B cell (primary cell): ENCODE data around the gene FOXA3. TPM values are rescaled to one million over a fixed set of nuclear protein-coding genes. Genes with fewer than 3 reads are reported as not detected.

Experiments
- ATAC-seq: fragments of 200-7000 bp; cut with Tn5 transposase; one replicate; pipeline ENCODE4 v1.10.0; 2021; ENCODE audit warnings: low read depth, mild to moderate bottlenecking, moderate number of reproducible peaks, moderate library complexity
- CTCF ChIA-PET: fragments of 350-600 bp; sonication (Branson Sonifier 250); formaldehyde crosslinking; loops from one replicate; lab custom pipeline; 2021; ENCODE audit warnings: antibody characterized with exemption, inconsistent platforms; lab: Charles Lee
- POLR2A ChIA-PET: fragments of 350-600 bp; sonication (Branson Sonifier 250); formaldehyde crosslinking; loops from one replicate; lab custom pipeline; 2021; ENCODE audit warnings: antibody characterized with exemption; lab: Charles Lee
- DNase-seq: peaks from one replicate; pipeline ENCODE4 v3.0.0; 2013
- H2AFZ ChIP-seq: 2 replicates; pipeline ENCODE4 v1.6.1; 2012; ENCODE audit warnings: mild to moderate bottlenecking, low read depth, low read length; ENCODE audit not compliant: insufficient read depth, poor library complexity, severe bottlenecking
- H3K27ac ChIP-seq, 2 donors: 1 replicate in 1 of 2; 2 replicates in 1 of 2; pipeline ENCODE4 v1.5.1; 2012 to 2013; ENCODE audit warnings: low read length in 2 of 2, mild to moderate bottlenecking in 2 of 2, moderate library complexity in 1 of 2
- H3K27me3 ChIP-seq, 4 experiments: fragments of 200-600 bp in 1 of 4; sonication (generic) in 1 of 4; replicated peaks in 1 of 4; 1 replicate in 2 of 4; 2 replicates in 2 of 4; pipeline versions ENCODE4 v1.6.1 to v1.7.0; 2013 to 2016; ENCODE audit warnings: low read length in 3 of 4, mild to moderate bottlenecking in 2 of 4, mixed read lengths in 1 of 4, moderate library complexity in 1 of 4; ENCODE audit not compliant: insufficient read depth in 4 of 4, control insufficient read depth in 3 of 4; ENCODE audit errors: control extremely low read depth in 1 of 4
- H3K36me3 ChIP-seq, 2 experiments: replicated peaks in 1 of 2; 1 replicate in 1 of 2; 2 replicates in 1 of 2; pipeline versions ENCODE4 v1.6.1 to v1.7.1; 2013; ENCODE audit warnings: low read length in 1 of 2; ENCODE audit not compliant: insufficient read depth in 2 of 2, control insufficient read depth in 1 of 2; ENCODE audit errors: control extremely low read depth in 1 of 2, extremely low read depth in 1 of 2
- H3K4me1 ChIP-seq, 2 donors: fragments of 200-600 bp in 1 of 2; sonication (generic) in 1 of 2; 1 replicate in 1 of 2; 2 replicates in 1 of 2; pipeline versions ENCODE4 v1.5.1 to v1.6.1; 2013 to 2017; ENCODE audit warnings: low read length in 2 of 2; ENCODE audit not compliant: control insufficient read depth in 2 of 2, insufficient read depth in 2 of 2
- H3K4me2 ChIP-seq: replicated peaks from 2 replicates; pipeline ENCODE3; 2012; ENCODE audit warnings: mild to moderate bottlenecking, low read depth, low read length; ENCODE audit not compliant: poor library complexity, severe bottlenecking
- H3K4me3 ChIP-seq, 5 experiments: fragments of 200-600 bp in 1 of 5; sonication (generic) in 1 of 5; 1 replicate in 3 of 5; 2 replicates in 2 of 5; pipeline versions ENCODE4 v1.5.1 to v1.7.0; 2011 to 2016; ENCODE audit warnings: low read length in 4 of 5, mild to moderate bottlenecking in 4 of 5, low read depth in 2 of 5, control low read depth in 1 of 5, moderate library complexity in 1 of 5; ENCODE audit not compliant: insufficient read depth in 1 of 5; ENCODE audit errors: control extremely low read depth in 1 of 5, extremely low read depth in 1 of 5
- H3K79me2 ChIP-seq: fragments of 200-600 bp; sonication (generic); one replicate; pipeline ENCODE4 v1.6.0; 2016; ENCODE audit warnings: low read length; ENCODE audit not compliant: control insufficient read depth, insufficient read depth
- H3K9ac ChIP-seq: fragments of 200-600 bp; sonication (generic); 2 replicates; pipeline ENCODE4 v1.6.1; 2017; ENCODE audit warnings: mild to moderate bottlenecking, low read length, moderate library complexity
- H3K9me3 ChIP-seq, 3 donors: one replicate each; pipeline versions ENCODE4 v1.6.1 to v1.7.1; 2013; ENCODE audit warnings: low read length in 2 of 3; ENCODE audit not compliant: control insufficient read depth in 2 of 3, insufficient read depth in 1 of 3; ENCODE audit errors: control extremely low read depth in 1 of 3
- H4K20me1 ChIP-seq: 2 replicates; pipeline ENCODE4 v1.6.0; 2012; ENCODE audit warnings: mild to moderate bottlenecking, low read length; ENCODE audit not compliant: insufficient read depth, control insufficient read depth, poor library complexity, severe bottlenecking
- H3K27ac Mint-ChIP-seq: one replicate; pipeline ENCODE4 v1.8.0; 2021; ENCODE audit warnings: mixed read lengths
- H3K27me3 Mint-ChIP-seq: one replicate; pipeline ENCODE4 v1.8.0; 2021; ENCODE audit warnings: mixed read lengths
- H3K4me1 Mint-ChIP-seq: one replicate; pipeline ENCODE4 v1.8.0; 2021; ENCODE audit warnings: mixed read lengths
- H3K4me3 Mint-ChIP-seq: one replicate; pipeline ENCODE4 v1.8.0; 2021; ENCODE audit warnings: mixed read lengths
- H3K9me3 Mint-ChIP-seq: one replicate; pipeline ENCODE4 v1.8.0; 2022; ENCODE audit warnings: mixed read lengths; ENCODE audit not compliant: insufficient read depth
- CTCF ChIP-seq: fragments of 200-600 bp; IDR thresholded peaks from one replicate; pipeline ENCODE4 v1.8.0; 2022; ENCODE audit warnings: antibody characterized with exemption, mild to moderate bottlenecking
- EZH2 ChIP-seq: IDR thresholded peaks from 2 replicates; pipeline ENCODE4 v1.6.1; 2012; ENCODE audit warnings: borderline replicate concordance, low read depth, mild to moderate bottlenecking, moderate library complexity, low read length; ENCODE audit not compliant: insufficient read depth, poor library complexity, severe bottlenecking
- WGBS: methylation state at CpG from one replicate; pipeline ENCODE4 v1.1.5; 2013; ENCODE audit warnings: missing lambda C conversion rate; ENCODE audit not compliant: insufficient coverage; 5-methylcytosine and 5-hydroxymethylcytosine counted together
- intact Hi-C: fragments of 100-400 bp; cut with micrococcal nuclease; formaldehyde crosslinking; loops from one replicate; pipeline ENCODE4 v1.10.0; 2022
- polyA plus RNA-seq: library from polyadenylated mRNA; depleted of rRNA; stranded (reverse); fragments of >200 nt; gene quantifications from 2 replicates; pipeline ENCODE4 v1.2.3, GENCODE V29; 2012
- total RNA-seq, 2 donors: library from RNA; stranded (reverse); fragments of 120-200 nt in 1 of 2; gene quantifications; 1 replicate in 1 of 2; 2 replicates in 1 of 2; pipeline versions ENCODE4 v1.2.3 to v1.2.4, GENCODE V29; 2013 to 2022

The FOXA3 gene
- total and polyA plus RNA-seq, 2 donors (not counting 1 experiment from before 2014, with no cell fraction given) = not detected

DNA sequence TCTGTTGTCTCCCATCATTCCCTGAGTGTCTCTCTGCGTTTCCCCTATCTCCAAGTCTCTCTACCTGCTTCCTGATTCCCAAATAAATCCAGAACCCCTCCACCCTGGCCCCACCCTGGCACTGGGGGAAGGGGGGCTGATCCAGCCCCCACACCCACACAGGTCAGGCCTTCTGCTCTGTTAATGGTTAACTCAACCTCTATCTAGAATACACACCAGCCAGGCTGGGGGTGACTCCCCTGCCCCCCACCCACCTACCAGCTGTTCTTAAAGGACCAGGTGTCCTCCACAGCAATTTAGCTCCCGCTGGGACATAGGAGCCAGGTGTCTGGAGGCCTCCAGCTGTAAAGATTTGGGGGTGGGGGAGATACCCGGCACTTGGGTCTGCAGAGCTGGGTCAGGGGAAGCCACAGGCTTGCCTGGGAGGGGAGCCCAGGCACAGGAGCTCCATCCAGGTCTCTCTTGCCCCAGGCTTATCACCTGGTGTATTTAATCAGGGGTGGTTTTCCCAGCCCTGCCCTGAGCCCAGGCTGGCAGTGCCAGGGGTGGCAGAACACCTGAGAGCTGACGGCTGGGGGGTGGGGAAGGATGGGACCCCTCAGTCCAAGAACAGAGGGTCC lies 17.9 kb downstream of the FOXA3 start:
- Mint-ChIP-seq H3K9me3 (no peaks in the 10 kb centered on the region), H3K4me3 (no peak overlapping the region), H3K27me3 (peaks cover 23% of the 10 kb centered on the region), H3K27ac (no peak overlapping the region), H3K4me1 (peaks cover 35% of the 10 kb centered on the region)
- Histone ChIP-seq H3K4me3 (no peak overlapping the region), H3K79me2 (peaks cover 29% of the 10 kb centered on the region), H3K27me3 (peaks cover 0 to 19% (median 7%) of the 10 kb centered on the region in 4 experiments), H3K27ac (no peak overlapping the region), H3K4me2 (no peak overlapping the region), H3K9me3 (peaks cover 0 to under 1% (median 0%) of the 10 kb centered on the region in 3 donors), H3K9ac (no peak overlapping the region), H2AFZ (no peak overlapping the region), H3K36me3 (peaks cover 0 to 4% of the 10 kb centered on the region in 2 experiments), H4K20me1 (peaks cover 39% of the 10 kb centered on the region), H3K4me1 (peaks cover 24 to 39% of the 10 kb centered on the region in 2 donors)
- 75% methylated on average over 4 of the region's 4 CpGs for WGBS
- ChIA-PET CTCF (interaction anchor here (0.6 to 2.9 kb wide), 8 partner anchors 11 to 113 kb away, joined by 3 to 11 read pairs (median 5); partner anchors contain the start of genes FOXA3 and SIX5), POLR2A (interaction anchor here (1.0 kb wide), 1 partner anchor 18 kb away, joined by 3 read pairs; the partner anchor contains the start of gene FOXA3)
- DNase-seq = no peak
- no peak for ATAC-seq
- intact Hi-C loops = no loop called here
- TF ChIP-seq CTCF = no peak
- TF ChIP-seq EZH2 = no peak
